Activated naive CD4-positive, alpha-beta T cell treated with anti-CD3 and anti-CD28 coated beads, Interleukin-2, amount 50 U/mL, for 24 hours (primary cell): ENCODE data around the gene SDC1.
"Not testable (repeated sequence)": the region's sequence is repeated elsewhere in the genome, so short reads cannot be mapped to it uniquely, and the experiment has no call there.

Experiments used
- H3K27ac Mint-ChIP-seq: one replicate; pipeline ENCODE4 v1.8.0; 2021; ENCODE audit warnings: mild to moderate bottlenecking, mixed read lengths
- H3K27me3 Mint-ChIP-seq: one replicate; pipeline ENCODE4 v1.8.0; 2021; ENCODE audit warnings: mixed read lengths
- H3K36me3 Mint-ChIP-seq: one replicate; pipeline ENCODE4 v1.8.0; 2021; ENCODE audit warnings: mixed read lengths
- H3K4me1 Mint-ChIP-seq: one replicate; pipeline ENCODE4 v1.8.0; 2021; ENCODE audit warnings: mixed read lengths
- H3K4me3 Mint-ChIP-seq: one replicate; pipeline ENCODE4 v1.8.0; 2021; ENCODE audit warnings: mild to moderate bottlenecking, mixed read lengths
- H3K9me3 Mint-ChIP-seq: one replicate; pipeline ENCODE4 v1.8.0; 2021; ENCODE audit warnings: mixed read lengths

Gene SDC1

GRCh38 chr2:20196657-20197161 is 28.2 kb downstream of the SDC1 start:
- Mint-ChIP-seq H3K27me3 (peaks cover 1% of the 10 kb centered on the region), H3K27ac (no peak overlapping the region), H3K4me1 (no peaks in the 10 kb centered on the region), H3K36me3 (no peaks in the 10 kb centered on the region), H3K4me3 (no peak overlapping the region), H3K9me3 (no peaks in the 10 kb centered on the region)

GRCh38 chr2:20196053-20196656 is 28.8 kb downstream of the SDC1 start:
- Mint-ChIP-seq H3K4me1 (no peaks in the 10 kb centered on the region), H3K9me3 (no peaks in the 10 kb centered on the region), H3K27me3 (peaks cover 1% of the 10 kb centered on the region), H3K36me3 (no peaks in the 10 kb centered on the region), H3K27ac (no peak overlapping the region), H3K4me3 (no peak overlapping the region)

DNA sequence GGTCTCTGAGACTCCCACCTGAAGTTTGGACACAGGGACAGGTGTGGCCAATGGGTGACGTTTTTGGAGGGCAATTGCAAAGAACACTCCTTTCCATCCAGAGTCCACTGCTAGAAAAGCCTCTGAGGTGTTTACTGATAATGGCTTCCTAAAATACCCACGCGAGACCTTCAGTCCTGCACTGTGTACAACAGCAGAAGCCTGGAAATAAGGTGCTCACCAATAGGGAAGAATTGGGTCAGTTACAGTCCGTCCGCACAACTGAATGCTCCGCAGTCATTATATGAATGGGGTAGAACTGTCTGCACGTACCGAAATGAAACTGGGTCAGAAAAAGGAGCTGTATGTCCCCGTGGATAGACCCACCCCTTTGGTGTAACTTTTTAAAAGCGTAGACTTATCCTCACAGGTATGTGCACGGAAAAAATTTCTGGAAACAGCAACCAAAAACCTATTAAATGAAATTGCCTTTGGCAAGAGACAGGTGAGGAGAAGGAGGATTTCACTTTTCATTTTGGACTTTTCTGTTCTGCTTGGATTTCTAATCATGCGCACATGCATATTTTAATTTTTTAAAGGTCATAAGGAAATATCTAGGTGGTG is 29.4 kb downstream of the SDC1 start:
- no peak overlapping the region for H3K27ac Mint-ChIP-seq
- no peak overlapping the region for H3K4me3 Mint-ChIP-seq
- H3K36me3 Mint-ChIP-seq: no peaks in the 10 kb centered on the region
- no peaks in the 10 kb centered on the region for H3K4me1 Mint-ChIP-seq
- H3K27me3 Mint-ChIP-seq: peaks cover 1% of the 10 kb centered on the region
- no peaks in the 10 kb centered on the region for H3K9me3 Mint-ChIP-seq

GRCh38 chr2:20195016-20195411 is 29.9 kb downstream of the SDC1 start:
- not testable (repeated sequence) for H3K36me3 Mint-ChIP-seq, H3K9me3 Mint-ChIP-seq, H3K27me3 Mint-ChIP-seq, H3K27ac Mint-ChIP-seq, H3K4me3 Mint-ChIP-seq, H3K4me1 Mint-ChIP-seq

- H3K4me1 Mint-ChIP-seq: no peaks in the 10 kb centered on the region
- H3K36me3 Mint-ChIP-seq: no peaks in the 10 kb centered on the region
- no peak overlapping the region for H3K27ac Mint-ChIP-seq
- H3K27me3 Mint-ChIP-seq: peaks cover 1% of the 10 kb centered on the region
- no peak overlapping the region for H3K4me3 Mint-ChIP-seq
- no peaks in the 10 kb centered on the region for H3K9me3 Mint-ChIP-seq
Observed at GRCh38 chr2:20194097-20195015, 30.6 kb downstream of the SDC1 start.

DNA sequence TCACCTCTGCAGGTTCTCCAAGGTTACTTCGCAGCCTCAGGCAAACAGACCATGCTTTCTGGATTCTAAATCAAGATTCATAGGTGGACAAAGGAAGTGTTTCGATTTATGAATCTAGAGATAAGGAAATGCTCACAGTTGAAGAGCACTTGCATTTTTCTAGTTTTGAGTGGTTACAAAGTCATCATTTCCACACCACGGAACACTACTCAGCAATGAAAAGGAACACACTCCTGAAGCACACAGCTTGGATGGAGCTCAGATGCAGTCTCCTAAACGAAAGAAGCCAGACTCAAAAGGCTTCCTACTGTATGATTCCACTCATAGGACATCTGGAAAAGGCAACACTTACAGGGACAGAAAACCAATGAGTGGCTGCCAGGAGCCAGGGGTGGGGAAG is 31.7 kb downstream of the SDC1 start:
- H3K27ac Mint-ChIP-seq: no peak overlapping the region
- no peaks in the 10 kb centered on the region for H3K9me3 Mint-ChIP-seq
- H3K36me3 Mint-ChIP-seq: no peaks in the 10 kb centered on the region
- H3K4me1 Mint-ChIP-seq: no peaks in the 10 kb centered on the region
- no peaks in the 10 kb centered on the region for H3K27me3 Mint-ChIP-seq
- H3K4me3 Mint-ChIP-seq: no peak overlapping the region

DNA sequence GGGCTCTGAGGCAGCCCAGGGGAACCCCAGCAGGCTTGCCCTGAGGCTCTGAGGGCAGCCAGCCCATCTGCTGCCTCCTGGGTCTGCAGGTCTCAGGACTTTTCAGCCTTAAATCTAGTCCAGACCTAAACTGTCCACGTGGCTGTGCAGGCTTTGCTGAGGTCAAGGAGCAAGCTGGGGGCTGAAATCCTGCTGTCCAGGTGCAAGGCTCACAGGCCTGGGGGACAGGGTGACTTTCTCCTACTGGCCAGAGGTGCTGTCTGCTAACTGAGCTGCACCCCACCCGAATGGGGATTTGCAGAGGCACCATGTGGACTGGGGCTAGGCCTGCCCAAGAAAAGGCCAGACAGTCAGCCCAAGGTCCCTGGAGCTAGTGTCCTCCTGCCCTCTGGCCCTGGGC is 32.1 kb downstream of the SDC1 start:
- no peaks in the 10 kb centered on the region for H3K27me3 Mint-ChIP-seq
- no peak overlapping the region for H3K4me3 Mint-ChIP-seq

DNA sequence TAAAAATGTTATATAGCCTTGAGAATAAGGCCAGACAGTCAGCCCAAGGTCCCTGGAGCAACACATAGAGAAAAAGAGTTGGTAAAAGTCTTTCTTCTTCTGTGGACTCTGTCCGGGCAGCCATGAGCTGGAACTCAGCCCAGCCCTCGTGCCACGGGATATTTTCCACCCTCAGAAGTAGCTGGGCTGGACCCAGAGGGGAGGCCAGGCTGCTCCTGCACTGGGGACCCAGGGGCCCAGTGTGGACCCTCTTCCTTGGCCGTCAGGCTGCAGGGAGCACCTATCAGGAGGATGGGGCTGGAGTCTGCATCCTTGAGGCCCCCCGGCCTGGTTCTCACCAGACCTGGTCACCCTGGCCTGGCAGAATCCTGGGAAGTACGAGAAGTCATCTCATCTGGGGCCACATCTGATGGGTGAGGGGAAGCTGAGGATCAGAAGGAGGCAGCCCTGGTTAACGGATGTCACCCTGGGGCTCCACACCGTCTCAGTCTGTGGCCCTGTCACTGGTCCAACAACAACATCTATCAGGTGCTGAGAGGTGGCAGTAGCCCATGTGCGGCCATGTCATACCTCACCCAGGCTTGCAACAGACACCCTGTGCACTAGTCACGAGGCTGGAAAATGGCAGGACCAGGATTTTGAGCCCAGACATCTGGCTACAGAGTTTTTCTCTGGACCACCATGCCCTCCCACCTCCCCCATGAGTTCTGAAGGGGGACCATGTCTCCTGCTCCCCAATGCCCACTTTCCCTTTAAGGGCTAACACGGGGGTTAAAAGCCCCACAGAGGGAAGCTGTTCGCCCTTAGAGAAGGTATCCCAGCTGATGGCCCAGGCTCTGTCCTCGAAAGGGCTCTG is 33.0 kb downstream of the SDC1 start:
- Mint-ChIP-seq H3K4me1 (no peaks in the 10 kb centered on the region), H3K27ac (no peak overlapping the region), H3K9me3 (no peaks in the 10 kb centered on the region), H3K27me3 (no peaks in the 10 kb centered on the region), H3K36me3 (no peaks in the 10 kb centered on the region), H3K4me3 (no peak overlapping the region)

More for the DNA sequence above, 32.1 kb downstream of the SDC1 start:
- Mint-ChIP-seq H3K9me3 (no peaks in the 10 kb centered on the region), H3K36me3 (no peaks in the 10 kb centered on the region), H3K27ac (no peak overlapping the region), H3K4me1 (no peaks in the 10 kb centered on the region)

DNA sequence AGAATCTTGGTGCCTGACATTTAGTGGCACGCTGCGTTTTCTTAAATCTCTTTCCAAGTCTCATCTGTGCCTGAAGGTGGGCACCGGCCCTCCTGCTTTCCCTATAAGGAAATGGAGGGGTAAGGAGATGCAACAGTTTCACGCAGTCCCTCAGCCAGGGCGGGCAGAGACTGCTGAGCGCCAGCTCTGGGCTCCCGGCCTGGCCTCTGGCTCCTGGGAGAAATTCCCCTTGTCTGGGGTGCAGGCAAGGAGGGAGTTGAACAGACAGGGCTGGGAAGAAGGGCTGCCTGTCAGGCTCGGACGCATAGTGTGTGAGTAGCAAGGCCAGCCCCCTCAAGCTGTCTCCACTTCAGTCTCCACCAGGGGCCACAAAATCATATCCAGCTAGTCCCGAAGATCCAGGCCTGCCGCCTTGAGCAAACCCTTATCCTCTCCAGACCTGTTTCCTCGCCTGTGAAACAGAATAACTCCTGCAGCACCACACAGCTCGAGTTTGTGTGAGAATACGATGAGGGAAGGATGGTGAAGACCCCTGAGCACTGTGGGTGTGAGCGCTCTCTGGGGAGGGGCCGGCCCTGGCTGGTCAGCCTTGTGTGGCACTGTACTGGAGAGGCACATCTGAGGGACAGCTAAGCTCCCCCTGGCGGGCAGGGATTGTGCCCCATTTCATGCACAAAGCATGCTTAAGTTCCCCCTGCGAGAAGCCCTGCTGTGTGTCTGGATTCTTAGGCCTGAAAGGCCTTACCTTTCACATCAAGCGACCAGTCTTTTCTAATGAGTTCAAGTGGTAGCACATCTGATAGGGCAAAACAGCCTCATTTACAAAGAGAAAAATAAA is 33.8 kb downstream of the SDC1 start:
- Mint-ChIP-seq H3K4me1 (no peaks in the 10 kb centered on the region), H3K27me3 (no peaks in the 10 kb centered on the region), H3K36me3 (no peaks in the 10 kb centered on the region), H3K9me3 (no peaks in the 10 kb centered on the region), H3K4me3 (no peak overlapping the region), H3K27ac (no peak overlapping the region)

DNA sequence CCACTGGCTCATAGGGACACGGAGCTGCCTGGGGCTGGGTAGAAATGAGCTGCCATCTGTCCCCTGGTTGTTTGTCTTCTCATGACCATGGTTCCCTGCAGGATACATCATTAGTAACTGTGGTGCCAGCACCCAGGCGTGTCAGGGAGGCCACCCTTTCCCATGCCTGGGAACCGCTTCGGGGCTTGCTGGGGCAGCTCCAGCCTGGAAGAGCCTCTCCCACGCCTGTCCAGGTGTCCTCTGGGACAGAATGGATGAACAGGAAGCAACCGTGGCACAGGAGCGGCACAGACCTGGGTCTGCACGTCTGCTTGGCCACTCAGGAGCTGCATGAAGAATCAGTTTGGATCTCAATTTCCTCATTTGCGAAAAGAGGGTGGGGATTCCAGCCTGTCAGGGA is 34.8 kb downstream of the SDC1 start:
- Mint-ChIP-seq H3K9me3 (no peaks in the 10 kb centered on the region), H3K4me3 (no peak overlapping the region), H3K27me3 (no peaks in the 10 kb centered on the region), H3K4me1 (no peaks in the 10 kb centered on the region), H3K27ac (no peak overlapping the region), H3K36me3 (no peaks in the 10 kb centered on the region)

- Mint-ChIP-seq H3K9me3 (no peaks in the 10 kb centered on the region), H3K36me3 (no peaks in the 10 kb centered on the region), H3K4me1 (no peaks in the 10 kb centered on the region), H3K27ac (no peak overlapping the region), H3K4me3 (no peak overlapping the region), H3K27me3 (no peaks in the 10 kb centered on the region)
Observed at GRCh38 chr2:20189299-20189931, 35.5 kb downstream of the SDC1 start.

GRCh38 chr2:20188851-20189250 is 36.1 kb downstream of the SDC1 start:
- H3K27ac Mint-ChIP-seq: no peak overlapping the region

DNA sequence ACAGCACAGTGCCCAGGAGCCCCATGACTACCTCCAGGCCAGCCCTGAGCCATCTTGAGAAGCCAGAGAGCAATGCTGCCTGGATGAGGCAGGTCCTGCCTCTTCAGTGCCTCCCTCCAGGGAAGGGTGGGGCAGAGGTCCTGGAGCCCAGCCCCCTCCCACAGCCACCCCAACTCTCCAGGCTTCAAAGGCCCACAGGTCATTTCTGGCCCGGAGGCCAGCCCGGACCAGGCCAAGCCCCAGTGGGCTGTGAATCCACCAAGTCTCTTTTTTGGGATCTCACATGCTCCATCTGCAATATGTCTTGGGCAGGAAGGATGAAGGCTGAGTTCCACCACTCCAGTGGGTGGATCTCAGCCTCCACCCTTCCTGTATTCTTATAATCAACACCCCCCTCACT is 36.7 kb downstream of the SDC1 start:
- no peak overlapping the region for H3K27ac Mint-ChIP-seq
- no peak overlapping the region for H3K4me3 Mint-ChIP-seq
- H3K9me3 Mint-ChIP-seq: no peaks in the 10 kb centered on the region
- H3K4me1 Mint-ChIP-seq: no peaks in the 10 kb centered on the region
- H3K36me3 Mint-ChIP-seq: no peaks in the 10 kb centered on the region
- no peaks in the 10 kb centered on the region for H3K27me3 Mint-ChIP-seq

More at GRCh38 chr2:20188851-20189250, 36.1 kb downstream of the SDC1 start:
- no peaks in the 10 kb centered on the region for H3K36me3 Mint-ChIP-seq
- no peaks in the 10 kb centered on the region for H3K27me3 Mint-ChIP-seq
- no peaks in the 10 kb centered on the region for H3K9me3 Mint-ChIP-seq
- H3K4me1 Mint-ChIP-seq: no peaks in the 10 kb centered on the region
- H3K4me3 Mint-ChIP-seq: no peak overlapping the region

DNA sequence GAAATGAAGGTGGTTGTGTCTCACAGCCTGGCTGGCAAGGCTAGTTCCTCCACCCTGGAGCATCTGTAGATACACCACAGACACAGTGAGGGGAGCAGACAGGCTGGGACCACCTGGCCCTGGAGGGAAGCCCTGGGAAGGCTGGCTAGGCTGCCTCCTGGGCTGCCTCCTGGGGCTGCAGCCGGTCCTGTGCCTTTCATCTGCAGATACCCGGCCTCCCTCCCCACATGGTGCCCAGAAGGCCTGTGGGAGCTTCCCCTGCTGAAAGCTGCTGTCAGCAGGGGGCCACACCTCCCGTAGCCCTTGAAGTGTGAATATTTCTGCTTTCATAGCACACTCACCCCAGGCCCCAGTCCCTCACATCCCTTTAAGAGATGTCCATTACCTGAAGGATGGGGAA is 37.6 kb downstream of the SDC1 start:
- Mint-ChIP-seq H3K27ac (no peak overlapping the region), H3K4me3 (no peak overlapping the region), H3K36me3 (no peaks in the 10 kb centered on the region), H3K9me3 (no peaks in the 10 kb centered on the region), H3K4me1 (no peaks in the 10 kb centered on the region), H3K27me3 (no peaks in the 10 kb centered on the region)
